K562 (cell line): ENCODE results near the gene CD68. TPM values are rescaled to one million over a fixed set of nuclear protein-coding genes. Genes with fewer than 3 reads are reported as not detected.

Experiments used
- E2F8 ChIP-seq: fragments of 450-650 bp; IDR thresholded peaks from 2 replicates; pipeline ENCODE4 v1.7.1; 2018; ENCODE audit warnings: mild to moderate bottlenecking, low read depth; ENCODE audit not compliant: partially characterized antibody
- HNRNPLL ChIP-seq: fragments of 200-400 bp; formaldehyde crosslinking; IDR thresholded peaks from 2 replicates; pipeline ENCODE4 v1.6.1; 2017; ENCODE audit warnings: low read length, low read depth, mild to moderate bottlenecking; ENCODE audit not compliant: poor library complexity, severe bottlenecking
- MBD1 ChIP-seq: fragments of 250-450 bp; sonication (Bioruptor Pico); IDR thresholded peaks from 2 replicates; pipeline ENCODE4 v1.8.0; 2022; ENCODE audit warnings: inconsistent platforms
- MNT ChIP-seq, 2 experiments: fragments of 450-650 bp; conservative IDR thresholded peaks; 2 replicates each; pipeline ENCODE4 v1.6.1; 2017; ENCODE audit warnings: mild to moderate bottlenecking in 2 of 2, moderate library complexity in 2 of 2
- SRSF3 ChIP-seq: fragments of 200-400 bp; formaldehyde crosslinking; IDR thresholded peaks from 2 replicates; pipeline ENCODE4 v1.6.1; 2016; ENCODE audit warnings: mild to moderate bottlenecking, low read length, moderate library complexity; ENCODE audit not compliant: insufficient read depth
- UBTF ChIP-seq, 2 experiments: IDR thresholded peaks; 2 replicates each; pipeline ENCODE4 v1.6.1; 2012; ENCODE audit warnings: improper control_type of control experiment in 2 of 2, low read depth in 2 of 2, low read length in 2 of 2, borderline replicate concordance in 1 of 2
- ZNF143 ChIP-seq: sonication (generic); formaldehyde crosslinking; IDR thresholded peaks from 2 replicates; pipeline ENCODE4 v1.9.0; 2022; ENCODE audit warnings: mild to moderate bottlenecking, missing genetic modification reagents
- ZNF277 ChIP-seq: fragments of 250-450 bp; sonication (Bioruptor Pico); IDR thresholded peaks from 2 replicates; pipeline ENCODE4 v1.8.0; 2022; ENCODE audit warnings: inconsistent platforms, mild to moderate bottlenecking, moderate library complexity, borderline replicate concordance
- ZNF347 ChIP-seq: fragments of 450-650 bp; formaldehyde crosslinking; IDR thresholded peaks from 2 replicates; pipeline ENCODE4 v1.4.0; 2020; ENCODE audit warnings: low read depth, mild to moderate bottlenecking, moderate library complexity
- ZNF57 ChIP-seq: fragments of 450-650 bp; formaldehyde crosslinking; IDR thresholded peaks from 2 replicates; pipeline ENCODE4 v1.4.0; 2020; ENCODE audit warnings: mild to moderate bottlenecking, moderate library complexity
- ZNF592 ChIP-seq: fragments of 450-650 bp; IDR thresholded peaks from 2 replicates; pipeline ENCODE4 v1.6.1; 2017; ENCODE audit warnings: antibody characterized with exemption, mild to moderate bottlenecking
- ZNF717 ChIP-seq: fragments of 250-450 bp; sonication (Bioruptor Pico); IDR thresholded peaks from 2 replicates; pipeline ENCODE4 v1.5.0; 2021
- polyA plus RNA-seq, 8 experiments: library from polyadenylated mRNA; depleted of rRNA in 4 of 8; stranded (reverse) in 5 of 8; unstranded in 3 of 8; fragments of >200 nt; fragmentation: Nextera tagmentation in 2 of 8; fragmentation: Illumina TruSeq in 1 of 8; extraction: Ambion mirVana in 2 of 8; extraction: Trizol in 1 of 8; gene quantifications; 2 replicates each; pipeline versions ENCODE4 v1.2.1 to v1.2.3, GENCODE V29; 2011 to 2014; ENCODE audit warnings: inconsistent platforms in 1 of 8, missing spikeins in 1 of 8
- total RNA-seq, 7 experiments: library from RNA; depleted of rRNA in 6 of 7; stranded (reverse); fragments of >200 nt in 6 of 7; fragmentation: Illumina TruSeq in 2 of 7; extraction: Trizol in 2 of 7; gene quantifications; 2 replicates each; pipeline versions ENCODE4 v1.2.1 to v1.2.3, GENCODE V29; 2011 to 2021; ENCODE audit warnings: low replicate concordance in 1 of 7

The CD68 gene
- total and polyA plus RNA-seq, 9 of the 15 experiments (the other 6 are each of a cell fraction or from before 2014, with no cell fraction given) = 28.2 to 89.8 (median 37.7) TPM

- TF ChIP-seq ZNF277 (CRISPR knock-in tag) (no peak), ZNF143 (no peak), E2F8 (no peak), MNT (conservative IDR thresholded peaks at IDR 0.05) (0 out of 4 replicates have a peak, but pooled peaks of 1 of the 2 experiments have one; percentile 27), HNRNPLL (peak; percentile 60), ZNF57 (no peak), SRSF3 (no peak), UBTF (IDR thresholded peaks at IDR 0.05; ENCODE audit: borderline replicate concordance in 1 of 2, low read depth in 2 of 2, low read length in 2 of 2) (no peak), ZNF717 (CRISPR knock-in tag) (no peak), ZNF347 (no peak), MBD1 (CRISPR knock-in tag) (no peak), ZNF592 (no peak)
Observed at GRCh38 chr17:7615265-7615747, 35.9 kb downstream of the CD68 start (continued).
